HG03108 (cell line): ENCODE data around the gene APBA2.
"Not testable (repeated sequence)": the region's sequence is repeated elsewhere in the genome, so short reads cannot be mapped to it uniquely, and the experiment has no call there.

ENCODE experiments used
- ATAC-seq: cut with Tn5 transposase; IDR thresholded peaks from one replicate; pipeline ENCODE4 v1.9.1; 2021; ENCODE audit warnings: moderate library complexity; ENCODE audit not compliant: unreplicated experiment

Gene APBA2

GRCh38 chr15:29031502-29032228 is 145.9 kb downstream of the APBA2 start:
- ATAC-seq: no peak

GRCh38 chr15:29032229-29032625 is 146.5 kb downstream of the APBA2 start:
- no peak for ATAC-seq

GRCh38 chr15:29032751-29033150 is 147.0 kb downstream of the APBA2 start:
- no peak for ATAC-seq

GRCh38 chr15:29034151-29034550 is 148.4 kb downstream of the APBA2 start:
- ATAC-seq: no peak

- ATAC-seq: no peak
Observed at GRCh38 chr15:29034593-29035335, 149.0 kb downstream of the APBA2 start.

- no peak for ATAC-seq
Observed at GRCh38 chr15:29035336-29036285, 149.8 kb downstream of the APBA2 start.

- ATAC-seq: no peak
Observed at GRCh38 chr15:29037997-29038705, 152.4 kb downstream of the APBA2 start.

- ATAC-seq: no peak
Observed at GRCh38 chr15:29039466-29040369, 153.9 kb downstream of the APBA2 start.

- no peak for ATAC-seq
Observed at GRCh38 chr15:29040370-29040751, 154.6 kb downstream of the APBA2 start.

GRCh38 chr15:29043736-29044502 is 158.1 kb downstream of the APBA2 start:
- ATAC-seq: no peak

- no peak for ATAC-seq
Observed at GRCh38 chr15:29044503-29044901, 158.7 kb downstream of the APBA2 start.

GRCh38 chr15:29045161-29045560 is 159.4 kb downstream of the APBA2 start:
- ATAC-seq: not testable (repeated sequence)

GRCh38 chr15:29045717-29046116 is 159.9 kb downstream of the APBA2 start:
- no peak for ATAC-seq

- ATAC-seq: no peak
Observed at GRCh38 chr15:29046281-29046810, 160.6 kb downstream of the APBA2 start.

- no peak for ATAC-seq
Observed at GRCh38 chr15:29046977-29047376, 161.2 kb downstream of the APBA2 start.

- no peak for ATAC-seq
Observed at GRCh38 chr15:29048011-29048410, 162.2 kb downstream of the APBA2 start.

GRCh38 chr15:29050870-29051269 is 165.1 kb downstream of the APBA2 start:
- ATAC-seq: no peak

- no peak for ATAC-seq
Observed at GRCh38 chr15:29051422-29051821, 165.6 kb downstream of the APBA2 start.

GRCh38 chr15:29053006-29053405 is 167.2 kb downstream of the APBA2 start:
- no peak for ATAC-seq
